HepG2 (cell line): ENCODE measurements around the gene GPR17. TPM values are rescaled to one million over a fixed set of nuclear protein-coding genes. Genes with fewer than 3 reads are reported as not detected.

Source experiments
- ATF4 ChIP-seq, 2 experiments: fragments of 450-650 bp in 1 of 2; sonication (generic) in 1 of 2; formaldehyde crosslinking; IDR thresholded peaks; 2 replicates each; pipeline versions ENCODE4 v1.5.0 to v1.8.0; 2020 to 2022; ENCODE audit warnings: mild to moderate bottlenecking in 1 of 2, missing genetic modification reagents in 1 of 2
- ATF7 ChIP-seq, 2 experiments: fragments of 450-650 bp in 1 of 2; sonication (generic) in 1 of 2; formaldehyde crosslinking in 1 of 2; IDR thresholded peaks; 2 replicates each; pipeline versions ENCODE4 v1.4.0 to v1.6.1; 2016 to 2020; ENCODE audit warnings: antibody characterized with exemption in 1 of 2, mild to moderate bottlenecking in 1 of 2, missing genetic modification reagents in 1 of 2
- CCAR2 ChIP-seq: fragments of 200-400 bp; formaldehyde crosslinking; optimal IDR thresholded peaks from 2 replicates; pipeline ENCODE3; 2018; ENCODE audit warnings: low read depth, mild to moderate bottlenecking, low read length, moderate library complexity
- CHD2 ChIP-seq: IDR thresholded peaks from 2 replicates; pipeline ENCODE4 v1.6.1; 2011; ENCODE audit warnings: low read depth, low read length, improper control_type of control experiment
- CHD4 ChIP-seq: fragments of 200-600 bp; sonication (generic); IDR thresholded peaks from 2 replicates; pipeline ENCODE4 v1.7.0; 2017; ENCODE audit warnings: mild to moderate bottlenecking, low read length, borderline replicate concordance
- EHMT2 ChIP-seq: fragments of 200-600 bp; sonication (generic); IDR thresholded peaks from 2 replicates; pipeline ENCODE4 v1.7.0; 2017; ENCODE audit warnings: antibody characterized with exemption, low read depth, low read length, borderline replicate concordance
- FOXK2 ChIP-seq: fragments of 450-650 bp; IDR thresholded peaks from 2 replicates; pipeline ENCODE4 v1.6.1; 2016
- FOXO1 ChIP-seq: sonication (generic); formaldehyde crosslinking; IDR thresholded peaks from 2 replicates; pipeline ENCODE4 v1.4.0; 2020; ENCODE audit warnings: missing genetic modification reagents
- FOXO4 ChIP-seq: sonication (generic); formaldehyde crosslinking; conservative IDR thresholded peaks from 2 replicates; pipeline ENCODE4 v1.8.1; 2023; ENCODE audit warnings: missing genetic modification reagents
- HNF4G ChIP-seq, 2 experiments: sonication (generic) in 1 of 2; formaldehyde crosslinking in 1 of 2; IDR thresholded peaks; 2 replicates each; pipeline versions ENCODE4 v1.4.0 to v1.6.1; 2011 to 2020; ENCODE audit warnings: borderline replicate concordance in 2 of 2, low read depth in 2 of 2, mild to moderate bottlenecking in 2 of 2, low read length in 1 of 2, missing genetic modification reagents in 1 of 2, moderate library complexity in 1 of 2
- NCOR1 ChIP-seq: fragments of 200-600 bp; sonication (generic); IDR thresholded peaks from 2 replicates; pipeline ENCODE4 v1.7.0; 2017; ENCODE audit warnings: antibody characterized with exemption, low read length, borderline replicate concordance
- PHF5A ChIP-seq: IDR thresholded peaks from one replicate; pipeline ENCODE4 v1.6.1; 2018; ENCODE audit warnings: low read depth, missing genetic modification reagents; ENCODE audit not compliant: unreplicated experiment
- RCOR2 ChIP-seq: IDR thresholded peaks from 2 replicates; pipeline ENCODE4 v1.6.1; 2016; ENCODE audit warnings: missing biosample characterization, missing genetic modification reagents
- SATB2 ChIP-seq: sonication (generic); formaldehyde crosslinking; IDR thresholded peaks from 2 replicates; pipeline ENCODE4 v1.5.0; 2020; ENCODE audit warnings: missing genetic modification reagents
- ZBED4 ChIP-seq: sonication (generic); formaldehyde crosslinking; IDR thresholded peaks from 2 replicates; pipeline ENCODE4 v1.4.0; 2020; ENCODE audit warnings: missing genetic modification reagents, borderline replicate concordance
- ZBTB7A ChIP-seq: sonication (generic); formaldehyde crosslinking; IDR thresholded peaks from 2 replicates; pipeline ENCODE4 v1.8.0; 2022; ENCODE audit warnings: mild to moderate bottlenecking, missing genetic modification reagents
- ZMYM2 ChIP-seq: sonication (generic); formaldehyde crosslinking; IDR thresholded peaks from 2 replicates; pipeline ENCODE4 v1.8.0; 2022; ENCODE audit warnings: mild to moderate bottlenecking, missing genetic modification reagents
- ZMYM3 ChIP-seq: sonication (generic); formaldehyde crosslinking; IDR thresholded peaks from 2 replicates; pipeline ENCODE4 v1.5.1; 2020; ENCODE audit warnings: mild to moderate bottlenecking, missing genetic modification reagents
- ZNF598 ChIP-seq: sonication (generic); formaldehyde crosslinking; IDR thresholded peaks from 2 replicates; pipeline ENCODE4 v1.5.1; 2020; ENCODE audit warnings: mild to moderate bottlenecking, missing genetic modification reagents, borderline replicate concordance
- ZNF616 ChIP-seq: sonication (generic); formaldehyde crosslinking; IDR thresholded peaks from 2 replicates; pipeline ENCODE4 v1.5.0; 2020; ENCODE audit warnings: low read depth, mild to moderate bottlenecking, missing genetic modification reagents
- ZNF644 ChIP-seq: IDR thresholded peaks from 2 replicates; pipeline ENCODE4 v1.6.1; 2016; ENCODE audit warnings: low read depth
- ZNF747 ChIP-seq: sonication (generic); formaldehyde crosslinking; IDR thresholded peaks from 2 replicates; pipeline ENCODE4 v1.8.1; 2023; ENCODE audit warnings: missing genetic modification reagents, mild to moderate bottlenecking, borderline replicate concordance
- ZNF839 ChIP-seq: sonication (generic); formaldehyde crosslinking; IDR thresholded peaks from 2 replicates; pipeline ENCODE4 v1.4.0; 2020; ENCODE audit warnings: missing genetic modification reagents, mild to moderate bottlenecking, borderline replicate concordance
- polyA plus RNA-seq, 8 experiments: library from polyadenylated mRNA; depleted of rRNA in 3 of 8; stranded (reverse) in 7 of 8; unstranded in 1 of 8; fragments of >200 nt; fragmentation: Illumina TruSeq in 4 of 8; extraction: Trizol in 4 of 8; gene quantifications; 2 replicates each; pipeline versions ENCODE4 v1.2.1 to v1.2.3, GENCODE V29; 2011 to 2016; ENCODE audit warnings: low read depth in 4 of 8, missing spikeins in 1 of 8, mixed read lengths in 1 of 8; ENCODE audit not compliant: insufficient read depth in 1 of 8
- total RNA-seq, 5 experiments: library from RNA; depleted of rRNA; stranded (reverse); fragments of >200 nt; fragmentation: Illumina TruSeq; extraction: Trizol; gene quantifications; 2 replicates each; pipeline ENCODE4 v1.2.3, GENCODE V29; 2016; ENCODE audit warnings: low read depth in 1 of 5
- TF ChIP-seq, protein P1 (sequence below): IDR thresholded peaks from 2 replicates; pipeline ENCODE4 v1.6.1; 2016

The GPR17 gene
- total and polyA plus RNA-seq, 2 of the 13 experiments (the other 11 are each of a cell fraction or from before 2014, with no cell fraction given) = not detected

DNA sequence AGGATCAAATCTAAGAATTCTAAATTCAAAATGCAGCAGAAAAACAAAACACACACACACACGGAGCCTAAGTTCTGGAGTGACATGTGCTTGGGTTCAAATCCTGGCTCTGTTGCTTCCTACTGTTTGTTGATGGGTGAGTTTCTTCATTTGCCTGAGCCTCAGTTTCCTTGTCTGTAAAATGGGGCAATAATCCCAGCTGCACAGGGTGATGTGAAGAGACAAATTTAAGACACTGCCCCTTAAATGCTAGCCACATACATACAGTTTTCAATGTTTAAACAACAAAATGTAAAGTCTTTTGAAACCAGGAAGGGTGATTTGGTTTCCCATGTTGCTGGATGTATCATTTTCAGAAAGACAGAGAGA, 943 bp upstream of the GPR17 start (continued):
- no peak for TF ChIP-seq ATF4 (CRISPR knock-in tag; IDR thresholded peaks at IDR 0.05)
- peak; percentile 95; the same call in 1 of the 2 replicates for TF ChIP-seq CHD4
- TF ChIP-seq CCAR2 = no peak
- 0 out of 2 replicates have a peak, but pooled peaks have one; percentile 35 for TF ChIP-seq ZMYM2 (CRISPR knock-in tag)
- TF ChIP-seq ZNF598 (CRISPR knock-in tag) = no peak
- TF ChIP-seq ZNF644 (CRISPR knock-in tag) = no peak
- no peak for TF ChIP-seq ZNF839 (CRISPR knock-in tag)
- TF ChIP-seq CHD2 = no peak
- TF ChIP-seq EHMT2 = no peak
- TF ChIP-seq ZBED4 (CRISPR knock-in tag) = no peak
- peak; percentile 96 for TF ChIP-seq ZMYM3 (CRISPR knock-in tag)
- TF ChIP-seq FOXK2 = no peak
- TF ChIP-seq FOXO4 (CRISPR knock-in tag) = no peak
- peak; percentile 77; the same call in 1 of the 2 replicates for TF ChIP-seq RCOR2 (CRISPR knock-in tag)
- TF ChIP-seq ATF7 (IDR thresholded peaks at IDR 0.05) = no peak
- no peak for TF ChIP-seq ATF7 (CRISPR knock-in tag; IDR thresholded peaks at IDR 0.05)
- TF ChIP-seq, protein P1, sequence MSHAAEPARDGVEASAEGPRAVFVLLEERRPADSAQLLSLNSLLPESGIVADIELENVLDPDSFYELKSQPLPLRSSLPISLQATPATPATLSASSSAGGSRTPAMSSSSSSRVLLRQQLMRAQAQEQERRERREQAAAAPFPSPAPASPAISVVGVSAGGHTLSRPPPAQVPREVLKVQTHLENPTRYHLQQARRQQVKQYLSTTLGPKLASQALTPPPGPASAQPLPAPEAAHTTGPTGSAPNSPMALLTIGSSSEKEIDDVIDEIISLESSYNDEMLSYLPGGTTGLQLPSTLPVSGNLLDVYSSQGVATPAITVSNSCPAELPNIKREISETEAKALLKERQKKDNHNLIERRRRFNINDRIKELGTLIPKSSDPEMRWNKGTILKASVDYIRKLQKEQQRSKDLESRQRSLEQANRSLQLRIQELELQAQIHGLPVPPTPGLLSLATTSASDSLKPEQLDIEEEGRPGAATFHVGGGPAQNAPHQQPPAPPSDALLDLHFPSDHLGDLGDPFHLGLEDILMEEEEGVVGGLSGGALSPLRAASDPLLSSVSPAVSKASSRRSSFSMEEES (CRISPR knock-in tag) = no peak
- no peak for TF ChIP-seq FOXO1 (CRISPR knock-in tag)
- 0 out of 2 replicates have a peak, but pooled peaks have one; percentile 15 for TF ChIP-seq HNF4G (IDR thresholded peaks at IDR 0.05; ENCODE audit: borderline replicate concordance, low read depth, low read length)
- TF ChIP-seq HNF4G (CRISPR knock-in tag; IDR thresholded peaks at IDR 0.05; ENCODE audit: borderline replicate concordance, low read depth) = no peak
- no peak for TF ChIP-seq PHF5A (CRISPR knock-in tag)
- peak; percentile 49; the same call in 1 of the 2 replicates for TF ChIP-seq NCOR1
- no peak for TF ChIP-seq ZNF616 (CRISPR knock-in tag)
- no peak for TF ChIP-seq ZBTB7A
- TF ChIP-seq SATB2 (CRISPR knock-in tag) = no peak
- TF ChIP-seq ZNF747 (CRISPR knock-in tag) = no peak
